ENCODE data around the gene UBE2O.

The UBE2O gene

GRCh38 chr17:76478730-76479514 is 26.0 kb upstream of the UBE2O start:
- ATAC-seq: no peak
- TF ChIP-seq ZFP30 (CRISPR knock-in tag; IDR thresholded peaks at IDR 0.05): no peak
- TF ChIP-seq TOX (CRISPR knock-in tag; IDR thresholded peaks at IDR 0.05; ENCODE audit: borderline replicate concordance): no peak
- TF ChIP-seq BACH2 (CRISPR knock-in tag; IDR thresholded peaks at IDR 0.05; ENCODE audit: borderline replicate concordance): no peak

GRCh38 chr17:76478097-76478496 is 25.1 kb upstream of the UBE2O start:
- no peak for ATAC-seq
- TF ChIP-seq, protein P1, sequence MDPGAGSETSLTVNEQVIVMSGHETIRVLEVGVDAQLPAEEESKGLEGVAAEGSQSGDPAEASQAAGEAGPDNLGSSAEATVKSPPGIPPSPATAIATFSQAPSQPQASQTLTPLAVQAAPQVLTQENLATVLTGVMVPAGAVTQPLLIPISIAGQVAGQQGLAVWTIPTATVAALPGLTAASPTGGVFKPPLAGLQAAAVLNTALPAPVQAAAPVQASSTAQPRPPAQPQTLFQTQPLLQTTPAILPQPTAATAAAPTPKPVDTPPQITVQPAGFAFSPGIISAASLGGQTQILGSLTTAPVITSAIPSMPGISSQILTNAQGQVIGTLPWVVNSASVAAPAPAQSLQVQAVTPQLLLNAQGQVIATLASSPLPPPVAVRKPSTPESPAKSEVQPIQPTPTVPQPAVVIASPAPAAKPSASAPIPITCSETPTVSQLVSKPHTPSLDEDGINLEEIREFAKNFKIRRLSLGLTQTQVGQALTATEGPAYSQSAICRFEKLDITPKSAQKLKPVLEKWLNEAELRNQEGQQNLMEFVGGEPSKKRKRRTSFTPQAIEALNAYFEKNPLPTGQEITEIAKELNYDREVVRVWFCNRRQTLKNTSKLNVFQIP (CRISPR knock-in tag; IDR thresholded peaks at IDR 0.05; ENCODE audit: borderline replicate concordance, low read depth): no peak
- no peak for TF ChIP-seq ZFP30 (CRISPR knock-in tag; IDR thresholded peaks at IDR 0.05)
- no peak for TF ChIP-seq ZNF70 (CRISPR knock-in tag; IDR thresholded peaks at IDR 0.05)
- TF ChIP-seq ISL1 (CRISPR knock-in tag; IDR thresholded peaks at IDR 0.05): no peak
- no peak for TF ChIP-seq TOX (CRISPR knock-in tag; IDR thresholded peaks at IDR 0.05; ENCODE audit: borderline replicate concordance)
- TF ChIP-seq PPARA (CRISPR knock-in tag; IDR thresholded peaks at IDR 0.05; ENCODE audit: borderline replicate concordance): no peak
- no peak for TF ChIP-seq RARB (CRISPR knock-in tag; IDR thresholded peaks at IDR 0.05)
- no peak for TF ChIP-seq OSR1 (CRISPR knock-in tag; IDR thresholded peaks at IDR 0.05)
- TF ChIP-seq ESRRG (CRISPR knock-in tag; IDR thresholded peaks at IDR 0.05): no peak
- TF ChIP-seq, protein P2, sequence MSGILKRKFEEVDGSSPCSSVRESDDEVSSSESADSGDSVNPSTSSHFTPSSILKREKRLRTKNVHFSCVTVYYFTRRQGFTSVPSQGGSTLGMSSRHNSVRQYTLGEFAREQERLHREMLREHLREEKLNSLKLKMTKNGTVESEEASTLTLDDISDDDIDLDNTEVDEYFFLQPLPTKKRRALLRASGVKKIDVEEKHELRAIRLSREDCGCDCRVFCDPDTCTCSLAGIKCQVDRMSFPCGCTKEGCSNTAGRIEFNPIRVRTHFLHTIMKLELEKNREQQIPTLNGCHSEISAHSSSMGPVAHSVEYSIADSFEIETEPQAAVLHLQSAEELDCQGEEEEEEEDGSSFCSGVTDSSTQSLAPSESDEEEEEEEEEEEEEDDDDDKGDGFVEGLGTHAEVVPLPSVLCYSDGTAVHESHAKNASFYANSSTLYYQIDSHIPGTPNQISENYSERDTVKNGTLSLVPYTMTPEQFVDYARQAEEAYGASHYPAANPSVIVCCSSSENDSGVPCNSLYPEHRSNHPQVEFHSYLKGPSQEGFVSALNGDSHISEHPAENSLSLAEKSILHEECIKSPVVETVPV (CRISPR knock-in tag; IDR thresholded peaks at IDR 0.05): no peak
- no peak for TF ChIP-seq ZNF565 (CRISPR knock-in tag; conservative IDR thresholded peaks at IDR 0.05; ENCODE audit: low read depth)
- TF ChIP-seq ZNF8 (CRISPR knock-in tag; IDR thresholded peaks at IDR 0.05): no peak
- no peak for TF ChIP-seq BACH2 (CRISPR knock-in tag; IDR thresholded peaks at IDR 0.05; ENCODE audit: borderline replicate concordance)
- TF ChIP-seq TSHZ2 (CRISPR knock-in tag; IDR thresholded peaks at IDR 0.05): no peak

DNA sequence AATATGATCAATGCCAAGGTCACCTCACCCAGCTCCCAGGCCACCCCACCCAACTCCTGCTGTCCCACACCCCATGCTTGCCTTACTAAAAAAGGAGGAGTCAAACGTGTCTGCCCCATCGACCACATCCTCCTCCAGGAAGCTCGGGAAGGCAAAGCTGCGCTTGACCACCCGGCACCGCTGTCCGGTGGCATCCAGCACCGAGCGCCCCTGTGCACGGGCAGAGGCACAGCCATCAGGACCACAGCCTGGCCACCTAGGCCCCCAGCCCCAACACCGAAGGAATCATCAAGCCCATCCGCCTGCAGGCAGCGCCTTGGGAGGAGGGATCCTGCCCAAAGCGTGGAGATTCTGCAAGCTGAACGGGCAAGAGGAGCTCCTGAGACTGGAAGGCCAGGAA is 24.6 kb upstream of the UBE2O start:
- no peak for TF ChIP-seq PPARA (CRISPR knock-in tag; IDR thresholded peaks at IDR 0.05; ENCODE audit: borderline replicate concordance)
- TF ChIP-seq GLIS3 (CRISPR knock-in tag; IDR thresholded peaks at IDR 0.05): no peak
- no peak for TF ChIP-seq TSHZ2 (CRISPR knock-in tag; IDR thresholded peaks at IDR 0.05)
- no peak for TF ChIP-seq ZFP3 (CRISPR knock-in tag; IDR thresholded peaks at IDR 0.05)
- TF ChIP-seq SNAI2 (CRISPR knock-in tag; IDR thresholded peaks at IDR 0.05): no peak
- TF ChIP-seq TCF4 (CRISPR knock-in tag; IDR thresholded peaks at IDR 0.05; ENCODE audit: borderline replicate concordance): no peak
- no peak for TF ChIP-seq ISL1 (CRISPR knock-in tag; IDR thresholded peaks at IDR 0.05)
- TF ChIP-seq BACH2 (CRISPR knock-in tag; IDR thresholded peaks at IDR 0.05; ENCODE audit: borderline replicate concordance): no peak
- TF ChIP-seq, protein P2 (CRISPR knock-in tag; IDR thresholded peaks at IDR 0.05): no peak
- no peak for TF ChIP-seq ZC3H10 (CRISPR knock-in tag; IDR thresholded peaks at IDR 0.05)
- no peak for TF ChIP-seq ZFP30 (CRISPR knock-in tag; IDR thresholded peaks at IDR 0.05)
- no peak for TF ChIP-seq ZNF8 (CRISPR knock-in tag; IDR thresholded peaks at IDR 0.05)
- TF ChIP-seq TOX (CRISPR knock-in tag; IDR thresholded peaks at IDR 0.05; ENCODE audit: borderline replicate concordance): no peak
- TF ChIP-seq OSR1 (CRISPR knock-in tag; IDR thresholded peaks at IDR 0.05): no peak
- no peak for TF ChIP-seq CSDC2 (CRISPR knock-in tag; IDR thresholded peaks at IDR 0.05)
- no peak for TF ChIP-seq ESRRG (CRISPR knock-in tag; IDR thresholded peaks at IDR 0.05)
- TF ChIP-seq, protein P3, sequence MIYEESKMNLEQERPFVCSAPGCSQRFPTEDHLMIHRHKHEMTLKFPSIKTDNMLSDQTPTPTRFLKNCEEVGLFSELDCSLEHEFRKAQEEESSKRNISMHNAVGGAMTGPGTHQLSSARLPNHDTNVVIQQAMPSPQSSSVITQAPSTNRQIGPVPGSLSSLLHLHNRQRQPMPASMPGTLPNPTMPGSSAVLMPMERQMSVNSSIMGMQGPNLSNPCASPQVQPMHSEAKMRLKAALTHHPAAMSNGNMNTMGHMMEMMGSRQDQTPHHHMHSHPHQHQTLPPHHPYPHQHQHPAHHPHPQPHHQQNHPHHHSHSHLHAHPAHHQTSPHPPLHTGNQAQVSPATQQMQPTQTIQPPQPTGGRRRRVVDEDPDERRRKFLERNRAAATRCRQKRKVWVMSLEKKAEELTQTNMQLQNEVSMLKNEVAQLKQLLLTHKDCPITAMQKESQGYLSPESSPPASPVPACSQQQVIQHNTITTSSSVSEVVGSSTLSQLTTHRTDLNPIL (CRISPR knock-in tag; IDR thresholded peaks at IDR 0.05; ENCODE audit: low read depth): no peak
- no peak for TF ChIP-seq PATZ1 (CRISPR knock-in tag; IDR thresholded peaks at IDR 0.05; ENCODE audit: borderline replicate concordance)
- TF ChIP-seq ARNTL (CRISPR knock-in tag; IDR thresholded peaks at IDR 0.05; ENCODE audit: borderline replicate concordance, low read depth): no peak

More for the DNA sequence above, 24.6 kb upstream of the UBE2O start:
- no peak for ATAC-seq
